Measurements from ENCODE around the gene NPY5R.

The NPY5R gene

GRCh38 chr4:163343604-163344146 lies at the start of gene NPY5R:
Gene NPY5R, plus strand, starts transcription at chr4:163343892. Its CDS starts 6,382 bp downstream, at chr4:163350274.
- Histone ChIP-seq H3K27ac (ENCODE audit: low read length) (no peak within 1 kb of the TSS), H3K27me3 (ENCODE audit: low read depth, low read length) (peaks cover 13% of the 10 kb centered on the region), H3K4me1 (ENCODE audit: control insufficient read depth in 1 of 2, insufficient read depth in 2 of 2, low read length in 2 of 2) (peaks cover 0 to 16% of the 10 kb centered on the region in 2 donors), H3K9me3 (ENCODE audit: control insufficient read depth in 1 of 2, low read length in 2 of 2) (no peaks in the 10 kb centered on the region), H3K4me3 (ENCODE audit: low read depth in 1 of 2, low read length in 2 of 2) (peak within 1 kb of the TSS in 1 of 2 donors; percentile 60), H3K36me3 (ENCODE audit: control insufficient read depth in 1 of 2, insufficient read depth in 2 of 2, low read length in 2 of 2) (no peaks in the 10 kb centered on the region)

GRCh38 chr4:163295138-163295537 lies 48.6 kb upstream of the NPY5R start:
- Histone ChIP-seq H3K4me3 (ENCODE audit: low read depth in 1 of 2, low read length in 2 of 2) (no peak overlapping the region), H3K36me3 (ENCODE audit: control insufficient read depth in 1 of 2, insufficient read depth in 2 of 2, low read length in 2 of 2) (no peaks in the 10 kb centered on the region), H3K27ac (ENCODE audit: low read length) (no peak overlapping the region), H3K4me1 (ENCODE audit: control insufficient read depth in 1 of 2, insufficient read depth in 2 of 2, low read length in 2 of 2) (no peaks in the 10 kb centered on the region), H3K27me3 (ENCODE audit: low read depth, low read length) (no peaks in the 10 kb centered on the region), H3K9me3 (ENCODE audit: control insufficient read depth in 1 of 2, low read length in 2 of 2) (peaks cover 0 to 5% of the 10 kb centered on the region in 2 donors)

GRCh38 chr4:163300445-163300844 lies 43.2 kb upstream of the NPY5R start:
- Histone ChIP-seq H3K27me3 (ENCODE audit: low read depth, low read length) (no peaks in the 10 kb centered on the region), H3K27ac (ENCODE audit: low read length) (no peak overlapping the region), H3K4me3 (ENCODE audit: low read depth in 1 of 2, low read length in 2 of 2) (no peak overlapping the region), H3K9me3 (ENCODE audit: control insufficient read depth in 1 of 2, low read length in 2 of 2) (peaks cover 0 to 5% of the 10 kb centered on the region in 2 donors), H3K36me3 (ENCODE audit: control insufficient read depth in 1 of 2, insufficient read depth in 2 of 2, low read length in 2 of 2) (no peaks in the 10 kb centered on the region), H3K4me1 (ENCODE audit: control insufficient read depth in 1 of 2, insufficient read depth in 2 of 2, low read length in 2 of 2) (no peaks in the 10 kb centered on the region)

- Histone ChIP-seq H3K9me3 (ENCODE audit: control insufficient read depth in 1 of 2, low read length in 2 of 2) (peaks cover 0 to 5% of the 10 kb centered on the region in 2 donors), H3K4me3 (ENCODE audit: low read depth in 1 of 2, low read length in 2 of 2) (no peak overlapping the region), H3K27me3 (ENCODE audit: low read depth, low read length) (no peaks in the 10 kb centered on the region), H3K36me3 (ENCODE audit: control insufficient read depth in 1 of 2, insufficient read depth in 2 of 2, low read length in 2 of 2) (no peaks in the 10 kb centered on the region), H3K4me1 (ENCODE audit: control insufficient read depth in 1 of 2, insufficient read depth in 2 of 2, low read length in 2 of 2) (no peaks in the 10 kb centered on the region), H3K27ac (ENCODE audit: low read length) (no peak overlapping the region)
Measured at GRCh38 chr4:163303069-163303468, 40.6 kb upstream of the NPY5R start.

- no peak overlapping the region for H3K27ac ChIP-seq (ENCODE audit: low read length)
- H3K4me1 ChIP-seq (ENCODE audit: control insufficient read depth in 1 of 2, insufficient read depth in 2 of 2, low read length in 2 of 2), result no peaks in the 10 kb centered on the region
- H3K27me3 ChIP-seq (ENCODE audit: low read depth, low read length), result no peaks in the 10 kb centered on the region
- no peaks in the 10 kb centered on the region for H3K36me3 ChIP-seq (ENCODE audit: control insufficient read depth in 1 of 2, insufficient read depth in 2 of 2, low read length in 2 of 2)
- H3K4me3 ChIP-seq (ENCODE audit: low read depth in 1 of 2, low read length in 2 of 2), result no peak overlapping the region
- peaks cover 0 to 2% of the 10 kb centered on the region in 2 donors for H3K9me3 ChIP-seq (ENCODE audit: control insufficient read depth in 1 of 2, low read length in 2 of 2)
Measured at GRCh38 chr4:163309466-163309865, 34.2 kb upstream of the NPY5R start.

GRCh38 chr4:163317110-163317509 lies 26.6 kb upstream of the NPY5R start:
- peaks cover 0 to 24% of the 10 kb centered on the region in 2 donors for H3K9me3 ChIP-seq (ENCODE audit: control insufficient read depth in 1 of 2, low read length in 2 of 2)
- peak overlapping the region in 1 of 2 donors; percentile 2 for H3K4me3 ChIP-seq (ENCODE audit: low read depth in 1 of 2, low read length in 2 of 2)
- no peaks in the 10 kb centered on the region for H3K27me3 ChIP-seq (ENCODE audit: low read depth, low read length)
- H3K4me1 ChIP-seq (ENCODE audit: control insufficient read depth in 1 of 2, insufficient read depth in 2 of 2, low read length in 2 of 2), result no peaks in the 10 kb centered on the region
- no peak overlapping the region for H3K27ac ChIP-seq (ENCODE audit: low read length)
- no peaks in the 10 kb centered on the region for H3K36me3 ChIP-seq (ENCODE audit: control insufficient read depth in 1 of 2, insufficient read depth in 2 of 2, low read length in 2 of 2)

- Histone ChIP-seq H3K4me3 (ENCODE audit: low read depth in 1 of 2, low read length in 2 of 2) (peak overlapping the region; percentile 73 to 75), H3K27me3 (ENCODE audit: low read depth, low read length) (peaks cover 21% of the 10 kb centered on the region), H3K27ac (ENCODE audit: low read length) (no peak overlapping the region), H3K36me3 (ENCODE audit: control insufficient read depth in 1 of 2, insufficient read depth in 2 of 2, low read length in 2 of 2) (no peaks in the 10 kb centered on the region), H3K9me3 (ENCODE audit: control insufficient read depth in 1 of 2, low read length in 2 of 2) (no peaks in the 10 kb centered on the region), H3K4me1 (ENCODE audit: control insufficient read depth in 1 of 2, insufficient read depth in 2 of 2, low read length in 2 of 2) (peaks cover 0 to 6% of the 10 kb centered on the region in 2 donors)
Measured at GRCh38 chr4:163330916-163331628, 12.6 kb upstream of the NPY5R start.

DNA sequence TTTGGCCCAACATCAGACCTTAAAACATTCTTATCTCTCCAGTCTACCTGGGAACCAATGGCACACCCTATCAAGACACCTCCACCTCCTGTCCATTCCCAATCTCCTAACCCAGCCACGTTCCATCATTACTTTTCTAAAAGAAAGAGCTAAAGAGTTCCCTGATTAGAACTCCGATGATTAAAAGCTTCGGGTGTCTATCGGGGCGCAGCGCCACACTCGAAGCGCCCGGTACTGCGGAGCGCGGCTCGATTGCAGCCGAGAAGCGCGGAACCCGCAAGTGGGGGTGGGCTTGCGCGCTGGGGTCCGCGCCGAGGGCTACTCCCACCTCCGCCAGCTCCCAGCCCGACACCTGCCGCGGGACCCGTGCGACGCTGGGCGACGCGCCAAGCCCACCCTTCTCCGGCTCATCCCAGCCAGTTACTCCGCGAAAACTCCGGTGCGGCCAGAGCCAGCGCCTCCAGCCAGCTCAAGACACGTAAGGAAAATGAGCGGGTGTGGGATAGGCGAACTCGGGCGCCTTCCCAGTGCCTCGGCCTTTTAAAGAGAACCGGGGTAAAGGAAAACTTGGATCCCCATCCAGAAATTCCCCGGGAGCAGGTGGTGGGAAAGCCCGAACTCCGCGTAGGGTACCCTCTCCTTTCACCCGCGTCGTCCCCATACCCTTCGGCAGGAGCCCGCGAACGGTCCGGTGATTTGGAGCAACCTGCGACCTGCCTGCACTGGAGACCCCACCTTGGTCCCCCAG lies 11.9 kb upstream of the NPY5R start:
- H3K27ac ChIP-seq (ENCODE audit: low read length), result no peak overlapping the region
- H3K36me3 ChIP-seq (ENCODE audit: control insufficient read depth in 1 of 2, insufficient read depth in 2 of 2, low read length in 2 of 2), result no peaks in the 10 kb centered on the region
- H3K4me3 ChIP-seq (ENCODE audit: low read depth in 1 of 2, low read length in 2 of 2), result peak overlapping the region; percentile 73 to 75
- H3K9me3 ChIP-seq (ENCODE audit: control insufficient read depth in 1 of 2, low read length in 2 of 2), result no peaks in the 10 kb centered on the region
- H3K4me1 ChIP-seq (ENCODE audit: control insufficient read depth in 1 of 2, insufficient read depth in 2 of 2, low read length in 2 of 2), result peaks cover 0 to 6% of the 10 kb centered on the region in 2 donors
- peaks cover 21% of the 10 kb centered on the region for H3K27me3 ChIP-seq (ENCODE audit: low read depth, low read length)

GRCh38 chr4:163332526-163333406 lies 10.9 kb upstream of the NPY5R start, which contains the start of gene NPY1R:
Gene NPY1R, minus strand, starts transcription at chr4:163332596. Its CDS starts 6,042 bp downstream, at chr4:163326554.
- Histone ChIP-seq H3K9me3 (ENCODE audit: control insufficient read depth in 1 of 2, low read length in 2 of 2) (no peaks in the 10 kb centered on the region), H3K36me3 (ENCODE audit: control insufficient read depth in 1 of 2, insufficient read depth in 2 of 2, low read length in 2 of 2) (no peaks in the 10 kb centered on the region), H3K27ac (ENCODE audit: low read length) (no peak within 1 kb of the TSS), H3K4me1 (ENCODE audit: control insufficient read depth in 1 of 2, insufficient read depth in 2 of 2, low read length in 2 of 2) (peaks cover 0 to 6% of the 10 kb centered on the region in 2 donors), H3K4me3 (ENCODE audit: low read depth in 1 of 2, low read length in 2 of 2) (peak within 1 kb of the TSS; percentile 73 to 75), H3K27me3 (ENCODE audit: low read depth, low read length) (peaks cover 21% of the 10 kb centered on the region)

- Histone ChIP-seq H3K27me3 (ENCODE audit: low read depth, low read length) (peaks cover 21% of the 10 kb centered on the region), H3K4me3 (ENCODE audit: low read depth in 1 of 2, low read length in 2 of 2) (no peak overlapping the region), H3K27ac (ENCODE audit: low read length) (no peak overlapping the region), H3K4me1 (ENCODE audit: control insufficient read depth in 1 of 2, insufficient read depth in 2 of 2, low read length in 2 of 2) (peaks cover 0 to 6% of the 10 kb centered on the region in 2 donors), H3K9me3 (ENCODE audit: control insufficient read depth in 1 of 2, low read length in 2 of 2) (no peaks in the 10 kb centered on the region), H3K36me3 (ENCODE audit: control insufficient read depth in 1 of 2, insufficient read depth in 2 of 2, low read length in 2 of 2) (no peaks in the 10 kb centered on the region)
Measured at GRCh38 chr4:163335384-163335783, 8.3 kb upstream of the NPY5R start.

All from muscle layer of duodenum (tissue), 2 donors.